GM12801 (cell line): ENCODE measurements around the gene YAF2.

ENCODE experiments used
- TF ChIP-seq, protein P1 (sequence below): IDR thresholded peaks from one replicate; pipeline ENCODE4 v1.5.1; 2011; ENCODE audit warnings: control low read depth; ENCODE audit not compliant: insufficient read length; ENCODE audit errors: extremely low read depth

The YAF2 gene

DNA sequence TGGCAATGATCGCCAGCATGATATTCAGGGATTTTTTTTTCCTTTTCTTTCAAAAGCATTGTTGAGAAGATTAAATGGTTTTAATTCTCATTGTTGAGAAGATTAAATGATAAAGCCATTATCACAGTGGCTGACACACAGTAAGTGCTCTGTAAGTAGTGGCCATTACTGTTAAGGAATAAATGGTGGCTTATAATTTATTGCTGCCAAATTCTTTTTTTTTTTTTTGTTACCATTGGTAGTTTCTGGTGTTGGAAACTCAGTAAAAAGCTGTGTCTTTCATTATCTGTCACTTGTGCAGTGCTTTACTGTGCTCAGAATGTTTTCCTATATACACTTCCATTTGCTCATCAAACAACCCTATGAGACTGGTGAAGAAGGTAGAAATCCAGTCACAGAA, 15.3 kb downstream of the YAF2 start:
- TF ChIP-seq, protein P1, sequence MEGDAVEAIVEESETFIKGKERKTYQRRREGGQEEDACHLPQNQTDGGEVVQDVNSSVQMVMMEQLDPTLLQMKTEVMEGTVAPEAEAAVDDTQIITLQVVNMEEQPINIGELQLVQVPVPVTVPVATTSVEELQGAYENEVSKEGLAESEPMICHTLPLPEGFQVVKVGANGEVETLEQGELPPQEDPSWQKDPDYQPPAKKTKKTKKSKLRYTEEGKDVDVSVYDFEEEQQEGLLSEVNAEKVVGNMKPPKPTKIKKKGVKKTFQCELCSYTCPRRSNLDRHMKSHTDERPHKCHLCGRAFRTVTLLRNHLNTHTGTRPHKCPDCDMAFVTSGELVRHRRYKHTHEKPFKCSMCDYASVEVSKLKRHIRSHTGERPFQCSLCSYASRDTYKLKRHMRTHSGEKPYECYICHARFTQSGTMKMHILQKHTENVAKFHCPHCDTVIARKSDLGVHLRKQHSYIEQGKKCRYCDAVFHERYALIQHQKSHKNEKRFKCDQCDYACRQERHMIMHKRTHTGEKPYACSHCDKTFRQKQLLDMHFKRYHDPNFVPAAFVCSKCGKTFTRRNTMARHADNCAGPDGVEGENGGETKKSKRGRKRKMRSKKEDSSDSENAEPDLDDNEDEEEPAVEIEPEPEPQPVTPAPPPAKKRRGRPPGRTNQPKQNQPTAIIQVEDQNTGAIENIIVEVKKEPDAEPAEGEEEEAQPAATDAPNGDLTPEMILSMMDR = no peak

DNA sequence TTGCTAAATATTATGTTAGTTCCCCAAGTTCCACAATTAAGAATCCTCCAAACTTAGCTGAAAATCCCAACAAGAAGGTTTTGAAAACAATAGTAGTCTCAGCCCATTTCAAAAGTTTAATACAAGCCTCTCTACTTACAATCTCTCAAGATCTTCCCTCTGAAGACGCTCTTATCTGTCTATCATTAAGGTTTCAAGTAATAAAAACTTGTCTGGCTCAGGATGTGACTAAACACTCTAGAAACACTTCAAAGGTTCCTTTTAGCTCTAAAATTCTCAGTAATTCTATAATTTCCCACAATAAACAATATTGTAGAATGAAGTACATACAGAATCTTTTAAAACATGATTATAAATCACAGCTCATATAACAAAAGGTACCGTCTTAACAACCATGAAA, 16.3 kb downstream of the YAF2 start:
- TF ChIP-seq, protein P1 = no peak

DNA sequence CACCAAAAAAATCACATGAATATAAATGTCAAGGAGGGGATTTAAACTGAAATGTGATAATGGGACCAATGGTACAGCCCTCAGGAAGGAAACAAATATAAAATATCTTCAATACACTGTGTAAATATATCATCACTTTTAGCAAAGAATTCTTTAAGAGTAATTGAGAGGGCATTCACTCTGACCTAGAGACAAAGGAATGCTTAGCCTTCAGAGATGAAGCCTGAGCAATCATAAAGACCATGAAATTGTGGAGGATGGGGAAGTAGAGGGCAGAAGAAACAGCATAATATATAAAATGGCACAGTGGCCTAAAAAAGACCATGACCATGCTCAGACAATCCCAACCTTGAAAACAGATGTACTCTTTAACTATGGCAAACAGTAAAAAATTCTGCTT, 20.4 kb downstream of the YAF2 start:
- TF ChIP-seq, protein P1 = no peak

DNA sequence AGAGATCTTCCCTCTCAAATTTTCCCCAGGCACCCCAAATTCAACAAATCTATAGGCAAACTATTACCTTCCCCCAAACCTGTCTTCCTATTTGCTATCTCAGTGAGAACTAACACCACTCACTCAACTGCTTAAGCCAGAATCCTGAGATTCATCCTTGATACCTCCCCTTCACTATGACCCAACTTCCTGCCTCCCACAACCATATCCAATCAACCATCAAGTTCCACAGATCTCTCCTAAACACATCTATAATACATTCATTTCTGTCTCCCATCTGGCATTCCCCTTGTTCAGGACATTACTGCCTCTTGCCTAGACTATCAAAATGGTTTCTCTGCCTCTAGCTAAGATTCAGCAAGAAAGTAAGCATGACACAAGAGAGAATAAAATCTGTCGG, 21.3 kb downstream of the YAF2 start:
- TF ChIP-seq, protein P1 = no peak

DNA sequence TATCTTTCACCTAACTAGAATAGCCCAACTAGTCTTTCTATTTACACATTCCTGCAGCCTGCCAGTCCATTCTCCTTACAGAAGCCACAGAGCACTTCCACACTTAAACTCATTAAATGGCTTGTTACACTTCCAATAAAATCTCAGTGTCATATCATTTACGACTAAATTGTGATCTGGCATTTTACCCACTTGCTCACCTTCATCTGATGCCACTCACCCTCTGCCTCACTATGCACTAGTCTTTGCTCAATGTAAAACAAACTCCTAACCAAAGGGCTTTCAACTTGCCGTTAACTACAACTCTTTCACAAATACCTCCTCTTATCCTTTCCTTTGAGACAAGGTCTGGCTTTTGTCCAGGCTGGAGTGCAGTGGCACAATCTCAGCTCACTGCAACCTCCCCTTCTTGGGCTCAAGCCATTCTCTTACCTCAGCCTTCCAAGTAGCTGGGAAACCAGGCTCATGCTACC, 24.1 kb downstream of the YAF2 start:
- TF ChIP-seq, protein P1 = no peak

DNA sequence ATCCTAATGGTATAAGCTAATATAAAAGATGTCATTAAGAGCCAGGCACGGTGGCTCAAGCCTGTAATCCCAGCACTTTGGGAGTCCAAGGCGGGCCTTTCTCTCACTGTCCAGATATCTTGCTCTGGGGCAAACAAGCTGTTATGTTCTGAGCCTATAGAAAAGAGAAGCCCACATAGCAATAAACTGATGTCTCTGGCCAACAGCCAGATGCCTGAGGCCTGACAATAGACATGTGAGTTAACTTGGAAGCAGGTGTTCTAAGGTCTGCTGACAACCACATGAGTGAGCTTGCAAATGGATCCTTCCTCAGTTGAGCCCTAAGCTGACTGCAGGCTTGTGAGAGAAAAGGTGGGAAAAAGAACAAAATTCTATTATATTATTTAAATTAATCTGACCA, 25.0 kb downstream of the YAF2 start:
- TF ChIP-seq, protein P1 = no peak

DNA sequence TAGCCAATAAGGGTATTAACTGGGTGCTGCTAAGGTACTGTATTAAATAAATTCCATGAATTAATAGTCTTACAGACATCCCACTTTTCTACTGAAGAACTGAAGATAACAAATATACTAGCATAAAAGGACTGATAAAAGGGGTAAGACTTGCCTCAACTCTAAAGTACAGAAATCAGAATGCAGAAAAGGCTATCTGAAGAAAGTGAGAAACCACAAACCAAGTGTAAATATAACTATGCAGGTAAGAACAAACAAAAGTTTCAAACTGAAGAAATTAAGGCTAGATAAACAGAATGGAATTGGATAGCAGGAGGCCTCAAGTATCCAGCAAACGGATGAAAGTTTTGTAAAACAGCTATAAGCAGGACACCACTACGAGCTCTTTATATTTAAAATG, 29.5 kb downstream of the YAF2 start:
- TF ChIP-seq, protein P1 = no peak

DNA sequence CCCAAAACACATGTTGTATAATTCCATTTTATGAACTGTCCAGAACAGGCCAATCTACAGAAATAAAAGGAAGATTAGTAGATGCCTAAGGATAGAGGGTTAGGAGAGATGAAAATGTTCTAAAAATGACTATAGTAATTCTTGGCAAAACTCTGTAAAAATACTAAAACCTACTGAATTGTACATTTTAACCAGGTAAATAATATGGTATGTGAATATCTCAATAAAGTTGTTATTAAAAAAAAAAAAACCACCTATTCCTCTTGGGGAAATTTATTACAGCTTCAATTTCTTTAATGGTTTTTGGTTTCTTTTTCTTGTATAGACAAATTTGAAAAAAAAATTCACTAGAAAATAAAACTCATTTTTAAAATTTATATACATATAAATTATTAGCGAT, 33.2 kb downstream of the YAF2 start:
- TF ChIP-seq, protein P1 = no peak
